Thoracic aorta endothelial cell (primary cell): ENCODE results near the gene PARD6G. TPM values are rescaled to one million over a fixed set of nuclear protein-coding genes. Genes with fewer than 3 reads are reported as not detected.

Experiments used
- total RNA-seq: library from RNA; depleted of rRNA; stranded (reverse); fragments of >200 nt; gene quantifications from 2 replicates; pipeline ENCODE4 v1.2.3, GENCODE V29; 2012

The PARD6G gene, protein sequence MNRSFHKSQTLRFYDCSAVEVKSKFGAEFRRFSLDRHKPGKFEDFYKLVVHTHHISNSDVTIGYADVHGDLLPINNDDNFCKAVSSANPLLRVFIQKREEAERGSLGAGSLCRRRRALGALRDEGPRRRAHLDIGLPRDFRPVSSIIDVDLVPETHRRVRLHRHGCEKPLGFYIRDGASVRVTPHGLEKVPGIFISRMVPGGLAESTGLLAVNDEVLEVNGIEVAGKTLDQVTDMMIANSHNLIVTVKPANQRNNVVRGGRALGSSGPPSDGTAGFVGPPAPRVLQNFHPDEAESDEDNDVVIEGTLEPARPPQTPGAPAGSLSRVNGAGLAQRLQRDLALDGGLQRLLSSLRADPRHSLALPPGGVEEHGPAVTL
- 1.3 and 1.6 TPM in 2 replicates for total RNA-seq

DNA sequence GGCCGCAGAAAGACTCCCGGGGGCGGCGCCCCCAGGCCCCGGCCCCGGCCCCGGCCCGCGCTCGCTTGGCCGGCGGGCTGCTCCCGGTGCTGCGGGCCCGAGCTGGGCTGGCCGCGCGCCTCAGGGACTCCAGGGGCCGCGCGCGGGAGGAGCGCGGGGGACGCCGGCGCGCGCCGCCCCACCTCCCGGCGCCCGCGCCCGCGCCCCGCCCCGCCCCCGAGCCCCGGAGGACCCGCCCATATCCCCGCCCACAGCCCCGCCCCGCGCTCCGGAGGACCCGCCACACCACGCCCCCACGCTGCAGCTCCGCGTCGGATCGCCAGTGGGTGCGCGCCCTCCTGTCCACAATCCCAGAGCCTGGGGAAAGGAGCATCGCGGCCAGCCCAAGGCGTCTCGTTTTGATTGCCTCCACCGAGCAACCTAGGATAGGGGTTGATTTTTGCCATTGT lies at the start of gene PARD6G:
TSS of gene PARD6G (minus strand) at position 122 of the 449 bp plus-strand sequence. CDS start 166 bp downstream, outside the sequence.

DNA sequence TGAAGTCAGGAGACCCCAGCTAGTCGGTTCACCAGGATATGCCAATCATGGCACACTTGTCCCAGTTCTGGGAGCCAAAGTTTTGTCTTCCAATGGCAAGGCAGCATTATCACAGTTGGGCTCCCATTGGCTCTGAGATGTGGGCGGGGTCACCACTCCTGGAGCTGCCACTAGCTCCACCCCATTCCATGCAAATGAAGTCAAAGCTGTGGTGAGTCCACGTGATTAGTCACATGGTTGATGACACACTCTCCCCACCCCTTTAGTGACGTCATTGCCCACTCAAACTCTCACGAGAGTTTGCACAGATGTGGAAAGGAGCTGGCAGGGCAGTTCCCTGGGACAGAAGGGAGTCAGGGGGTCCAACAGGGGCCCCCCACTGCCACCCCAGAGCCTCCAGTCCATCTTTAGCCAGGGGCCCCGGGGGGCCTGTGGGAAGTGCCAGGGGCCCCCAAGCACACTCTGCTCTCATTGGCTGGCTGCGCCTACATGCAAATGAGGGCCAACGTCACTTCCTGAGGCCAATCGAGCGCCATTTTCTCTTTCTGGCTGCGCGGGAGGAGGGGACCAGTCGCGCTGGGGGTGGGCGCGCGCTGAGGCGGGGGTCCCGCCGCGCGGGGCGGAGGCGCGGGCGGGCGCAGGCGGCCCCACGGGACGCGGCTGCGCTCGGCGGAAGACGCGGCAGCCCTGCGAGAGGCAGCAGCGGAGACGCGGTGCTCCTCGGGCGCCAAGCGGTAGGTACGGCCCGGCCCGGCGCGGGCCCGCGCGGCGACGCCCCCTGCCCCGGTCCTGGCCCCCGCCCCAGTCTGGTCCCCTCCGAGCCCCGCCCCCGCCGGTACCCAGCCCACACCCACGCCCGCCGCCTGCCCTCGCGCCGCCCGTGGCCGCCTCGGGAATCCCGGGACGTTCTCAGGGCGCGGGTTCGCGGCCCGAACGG lies 138.3 kb downstream of the PARD6G start, which contains the start of gene ADNP2:
TSS of gene ADNP2 (plus strand) at position 524 of the 937 bp plus-strand sequence. CDS start 8,281 bp downstream, outside the sequence.

Other genes with a start within 250 kb of the PARD6G start
- gene RBFA, start 213.1 kb downstream of the PARD6G start, total RNA-seq, result 35.5 and 36.7 TPM in 2 replicates
- gene ADNP2, start 138.3 kb downstream of the PARD6G start, total RNA-seq, result 27.1 and 27.4 TPM in 2 replicates